ENCODE results near the gene FBXL17.
A peak's percentile ranks its signal among the peaks of the same experiment; 100 is the strongest.
"Not testable (repeated sequence)": the region's sequence is repeated elsewhere in the genome, so short reads cannot be mapped to it uniquely, and the experiment has no call there.

The FBXL17 gene

DNA sequence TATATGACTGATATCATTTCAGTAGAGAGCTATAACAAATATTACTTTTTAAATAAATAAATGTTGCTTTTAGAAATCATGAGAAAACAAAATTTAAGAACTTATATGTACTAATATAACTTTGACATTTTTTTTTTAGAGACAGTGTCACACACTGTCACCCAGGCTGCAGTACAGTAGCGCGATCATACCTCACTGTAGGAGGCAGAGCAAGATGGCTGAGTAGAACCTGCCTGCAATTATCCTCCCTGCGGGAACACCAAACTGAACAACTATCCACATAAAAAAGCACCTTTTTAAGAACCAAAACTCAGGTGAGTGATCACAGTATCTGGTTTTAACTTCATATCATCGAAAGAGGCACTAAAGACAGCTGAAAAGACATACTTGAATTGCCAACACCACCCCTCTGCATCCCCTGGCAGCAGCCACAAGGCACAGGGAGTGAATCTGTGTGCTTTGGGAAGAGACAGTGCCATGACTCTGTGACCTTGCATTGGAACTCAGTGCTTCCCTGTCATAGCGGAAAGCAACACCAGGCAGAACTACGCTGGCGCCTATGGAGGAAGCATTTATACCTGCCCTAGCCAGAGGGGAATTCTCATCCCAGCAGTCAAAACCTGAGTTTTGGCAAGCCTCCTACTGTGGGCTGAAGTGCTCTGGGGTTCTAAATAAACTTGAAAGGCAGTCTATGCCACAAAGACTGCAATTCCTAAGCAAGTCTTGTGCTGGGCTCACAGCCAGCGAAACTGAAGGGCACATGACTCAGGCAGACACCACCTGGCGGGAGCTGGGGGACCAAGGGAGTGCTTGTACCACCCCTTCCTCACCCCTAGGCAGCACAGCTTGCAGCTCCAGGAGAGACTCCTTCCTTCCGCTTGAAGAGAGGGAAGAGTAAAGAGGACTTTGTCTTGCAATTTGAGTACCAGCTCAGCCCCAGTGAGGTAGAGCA lies 142.7 kb downstream of the FBXL17 start:
- DNase-seq: no peak

DNA sequence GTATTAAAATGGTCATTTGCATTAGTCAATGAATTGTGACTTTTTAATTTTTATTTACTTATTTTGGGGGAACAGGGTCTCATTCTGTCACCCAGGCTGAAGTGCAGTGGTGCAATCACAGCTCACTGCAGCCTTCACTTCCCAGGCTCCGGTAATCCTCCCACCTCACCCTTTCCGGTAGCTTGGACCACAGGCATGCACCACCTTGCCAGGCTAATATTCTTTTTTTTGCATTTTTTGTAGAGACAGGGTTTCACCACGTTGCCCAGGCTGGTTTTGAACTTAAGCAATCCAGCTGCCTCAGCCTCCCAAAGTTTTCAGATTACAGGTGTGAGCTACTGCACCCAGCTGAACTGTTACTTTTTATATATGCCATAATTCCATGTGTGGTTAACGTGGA lies 143.4 kb downstream of the FBXL17 start:
- DNase-seq: no peak

DNA sequence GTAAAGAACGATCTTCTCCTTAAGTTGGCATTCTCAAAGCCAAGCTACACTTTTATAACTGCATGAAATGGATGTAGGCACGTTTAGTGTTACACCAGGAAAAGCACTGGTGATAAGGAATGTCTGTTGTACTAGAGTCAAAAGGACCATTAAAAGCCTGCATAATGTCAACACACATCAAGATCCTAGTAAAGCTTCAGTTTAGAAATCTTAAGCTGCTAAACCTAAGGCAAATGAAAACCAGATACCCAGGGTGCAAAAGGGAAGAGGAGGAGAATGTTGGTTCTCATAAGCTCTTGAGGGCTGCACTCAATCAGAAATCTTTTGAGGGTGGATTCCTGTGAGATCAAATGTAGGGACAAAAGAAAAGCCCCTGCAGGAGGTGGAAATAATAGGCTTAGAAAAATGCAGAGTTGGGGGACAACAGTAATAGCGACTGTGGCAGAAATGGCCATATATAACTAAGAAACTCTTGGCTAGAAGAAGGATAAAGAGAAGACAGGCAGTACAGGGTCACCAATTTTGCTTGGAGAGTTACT lies 148.2 kb downstream of the FBXL17 start:
- no peak for DNase-seq

GRCh38 chr5:108232805-108233204 lies 149.1 kb downstream of the FBXL17 start:
- no peak for DNase-seq

DNA sequence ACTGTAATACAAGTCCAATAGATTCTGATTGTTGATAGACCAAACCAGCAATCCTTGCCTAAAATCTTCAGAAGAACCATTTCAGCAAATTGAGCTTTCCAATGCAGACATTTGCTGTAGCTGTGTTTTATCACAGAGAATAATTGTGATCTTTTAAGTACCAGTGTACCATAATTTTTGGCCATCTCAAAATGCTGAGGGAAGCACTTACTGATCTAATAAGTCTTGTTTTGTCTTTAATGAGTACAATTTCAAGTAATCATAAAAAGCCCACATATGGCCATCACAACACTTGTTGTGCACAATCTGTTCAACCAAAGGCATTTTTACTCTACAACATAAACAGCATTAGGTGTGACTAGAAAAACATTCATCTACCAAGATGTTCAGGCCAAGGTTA lies 159.9 kb downstream of the FBXL17 start:
- no peak for DNase-seq

GRCh38 chr5:108220834-108221233 lies 161.1 kb downstream of the FBXL17 start:
- no peak for DNase-seq

DNA sequence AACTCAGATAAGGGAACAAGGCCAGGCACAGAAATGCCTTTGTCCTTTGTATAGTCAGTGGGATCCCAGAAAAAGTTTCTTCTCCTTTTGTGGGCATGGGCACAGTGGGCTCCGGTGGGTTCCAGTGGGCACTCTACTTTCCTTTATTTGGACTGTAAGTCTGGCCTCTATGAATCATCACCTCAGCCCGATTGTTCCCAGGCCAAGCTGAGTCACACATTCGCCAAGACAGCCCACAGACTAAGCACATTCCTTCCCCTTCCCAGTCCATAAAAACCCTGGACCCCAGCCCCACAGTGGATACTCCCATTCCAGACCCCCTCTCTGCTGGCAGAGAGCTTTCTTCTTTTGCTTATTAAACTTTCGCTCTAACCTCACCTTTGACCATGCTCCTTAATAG lies 165.0 kb downstream of the FBXL17 start:
- no peak for DNase-seq

DNA sequence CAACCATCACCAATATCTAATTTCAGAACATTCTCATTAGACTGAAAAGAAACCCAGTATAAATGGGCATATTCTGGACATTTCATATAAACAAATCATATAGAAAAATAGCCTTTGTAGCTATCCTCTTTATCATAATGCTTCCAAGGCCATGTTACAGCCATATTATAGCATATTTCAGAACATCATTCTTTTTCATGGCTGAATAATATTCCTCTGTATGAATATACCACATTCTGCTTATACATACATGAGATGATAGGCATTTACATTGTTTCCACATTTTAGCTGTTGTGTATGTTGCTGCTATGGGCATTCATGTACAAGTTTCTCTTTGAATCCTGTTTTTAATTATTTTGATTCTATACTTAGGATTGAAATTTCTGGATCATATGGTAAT lies 167.0 kb downstream of the FBXL17 start:
- no peak for DNase-seq

- DNase-seq: no peak
These were observed 169.0 kb downstream of the FBXL17 start for GRCh38 chr5:108212775-108213346.

GRCh38 chr5:108206707-108207106 lies 175.2 kb downstream of the FBXL17 start:
- DNase-seq: no peak

- DNase-seq: no peak
These were observed 180.2 kb downstream of the FBXL17 start for GRCh38 chr5:108201721-108202120.

DNA sequence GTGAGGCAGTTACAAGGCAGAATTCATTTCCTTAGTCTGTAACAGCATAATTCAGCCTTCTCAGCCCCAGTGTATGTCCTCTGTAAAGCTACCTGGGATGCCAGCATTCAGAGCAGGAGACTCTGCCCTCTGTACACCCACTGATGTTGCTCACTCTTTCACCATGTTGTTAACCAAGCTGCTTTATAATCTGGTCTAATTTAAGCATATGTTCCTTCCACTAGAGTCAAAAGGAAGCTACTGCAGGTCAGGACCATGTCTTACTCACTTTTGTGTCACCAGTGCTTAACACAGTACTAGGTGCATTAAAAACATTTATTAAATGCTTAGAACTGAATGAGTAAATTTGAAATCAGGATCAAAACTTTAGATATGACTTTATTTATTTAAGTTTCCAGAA lies 185.6 kb downstream of the FBXL17 start:
- DNase-seq: no peak

GRCh38 chr5:108193021-108193795 lies 188.7 kb downstream of the FBXL17 start:
- no peak for DNase-seq

DNA sequence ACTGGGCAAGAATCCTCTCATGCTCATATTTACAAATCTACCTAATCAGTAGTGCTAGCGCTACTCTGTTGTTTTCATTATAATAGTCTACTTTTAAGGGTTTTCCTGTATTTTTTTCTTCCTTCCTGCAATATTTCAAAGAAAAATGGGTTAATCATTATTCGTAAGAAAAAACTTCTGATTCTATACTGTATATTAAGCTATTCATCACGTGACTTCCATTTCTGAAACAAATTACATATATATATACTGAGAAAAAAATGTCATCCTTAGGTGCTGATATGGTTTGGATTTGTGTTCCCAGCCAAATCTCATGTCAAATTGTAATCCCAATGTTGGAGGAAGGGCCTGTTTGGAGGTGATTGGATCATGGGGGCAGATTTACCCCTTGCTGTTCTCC lies 197.0 kb downstream of the FBXL17 start:
- no peak for DNase-seq

DNA sequence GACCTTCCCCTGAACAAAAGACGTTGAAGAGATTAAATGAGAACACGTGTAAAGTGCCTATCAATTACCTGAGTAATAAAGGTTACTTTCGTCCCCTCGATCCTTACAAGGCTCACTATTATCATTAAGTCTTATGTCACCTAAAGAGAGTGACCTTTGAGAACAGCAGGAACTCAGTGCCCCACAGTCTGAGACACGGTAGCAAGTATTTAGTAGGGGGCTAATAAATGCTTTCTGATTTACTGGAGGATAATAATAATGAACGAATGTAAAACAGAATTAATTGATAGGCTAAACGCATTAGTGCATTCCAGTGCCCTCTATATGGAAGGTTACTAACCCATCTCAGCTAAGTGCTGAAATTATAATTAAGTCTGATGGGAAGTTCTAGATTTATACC lies 199.9 kb downstream of the FBXL17 start:
- no peak for DNase-seq

- DNase-seq: no peak
These were observed 207.6 kb downstream of the FBXL17 start for GRCh38 chr5:108174286-108174685.

DNA sequence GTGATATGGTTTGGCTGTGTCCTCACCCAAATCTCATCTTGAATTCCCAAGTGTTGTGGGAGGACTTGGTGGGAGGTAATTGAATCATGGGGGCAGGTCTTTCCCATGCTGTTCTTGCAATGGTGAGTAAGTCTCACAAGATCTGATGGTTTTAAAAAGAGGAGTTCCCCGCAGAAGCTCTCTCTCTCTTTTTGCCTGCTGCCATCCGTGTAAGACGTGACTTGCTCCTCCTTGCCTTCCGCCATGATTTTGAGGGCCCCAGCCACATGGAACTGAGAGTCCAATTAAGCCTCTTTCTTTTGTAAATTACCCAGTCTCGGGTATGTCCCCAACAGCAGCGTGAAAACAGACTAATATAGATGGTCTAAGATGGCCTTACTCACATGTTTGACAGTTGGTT lies 210.1 kb downstream of the FBXL17 start:
- DNase-seq: no peak

GRCh38 chr5:108168915-108169314 lies 213.0 kb downstream of the FBXL17 start:
- DNase-seq: no peak

- DNase-seq: no peak
These were observed 214.7 kb downstream of the FBXL17 start for GRCh38 chr5:108167174-108167573.

DNA sequence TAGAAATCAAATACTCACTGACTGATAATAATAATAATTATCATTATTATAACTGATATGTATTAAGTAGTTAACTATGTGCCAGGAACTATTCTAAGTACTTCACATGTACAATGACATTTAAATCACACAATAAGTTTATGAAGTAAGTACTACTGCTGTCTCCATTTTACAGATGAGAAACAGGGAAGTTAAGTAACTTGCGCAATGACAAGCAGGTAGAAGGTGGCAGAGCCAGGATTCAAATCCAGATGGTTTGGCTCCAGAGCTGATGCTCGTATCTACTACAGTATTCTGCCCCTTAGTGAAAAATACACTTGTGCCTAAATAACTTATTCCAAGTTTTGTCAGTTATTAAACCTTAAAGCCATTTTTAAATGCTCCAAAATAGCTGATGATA lies 217.3 kb downstream of the FBXL17 start:
- DNase-seq: peak in 1 of 2 experiments; percentile 29

DNA sequence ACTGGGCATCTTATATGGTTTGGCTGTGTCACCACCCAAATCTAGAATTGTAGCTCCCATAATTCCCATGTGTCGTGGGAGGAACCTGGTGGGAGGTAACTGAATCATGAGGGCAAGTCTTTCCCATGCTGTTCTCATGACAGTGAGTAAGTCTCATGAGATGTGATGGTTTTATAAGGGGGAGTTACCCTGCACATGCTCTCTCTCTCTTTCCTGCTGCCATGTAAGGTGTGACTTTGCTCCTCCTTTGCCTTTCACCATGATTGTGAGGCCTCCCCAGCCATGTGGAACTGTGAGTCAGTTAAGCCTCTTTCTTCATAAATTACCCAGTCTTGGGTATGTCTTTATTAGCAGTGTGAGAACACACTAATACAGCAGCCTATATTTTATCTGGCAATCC lies 229.0 kb downstream of the FBXL17 start:
- DNase-seq: not testable (repeated sequence)

GRCh38 chr5:108149369-108149768 lies 232.5 kb downstream of the FBXL17 start:
- DNase-seq: no peak

DNA sequence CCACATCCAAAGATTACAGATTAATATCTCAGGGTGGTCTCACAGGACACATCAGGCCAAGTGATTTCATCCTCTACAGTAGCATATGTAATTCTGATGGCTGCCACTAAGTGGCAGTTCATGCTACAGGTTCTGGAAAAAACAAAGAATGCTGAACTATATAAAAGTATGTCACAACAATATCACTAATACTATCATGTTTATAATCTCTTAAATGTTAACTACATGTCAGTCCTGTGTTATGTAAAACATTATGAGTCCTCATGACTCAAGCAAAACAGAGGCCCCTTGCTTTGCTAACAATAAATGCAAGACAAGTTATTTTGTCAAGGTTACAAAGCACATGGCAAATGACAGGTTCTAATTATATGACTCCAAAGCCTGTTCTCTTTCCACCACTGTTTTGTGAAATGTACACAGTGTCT lies 233.2 kb downstream of the FBXL17 start:
- DNase-seq: peak; percentile 31 to 40
